GM18508 (cell line): ENCODE measurements around the gene MINDY3.

ENCODE experiments used
- ATAC-seq: cut with Tn5 transposase; IDR thresholded peaks from one replicate; pipeline ENCODE4 v1.9.1; 2021; ENCODE audit warnings: moderate number of reproducible peaks; ENCODE audit not compliant: insufficient read depth, unreplicated experiment

Gene MINDY3

GRCh38 chr10:15742102-15742501 lies 118.2 kb downstream of the MINDY3 start:
- ATAC-seq = no peak

GRCh38 chr10:15741581-15741980 lies 118.7 kb downstream of the MINDY3 start:
- no peak for ATAC-seq

- ATAC-seq = no peak
Observed at GRCh38 chr10:15740261-15740660, 120.0 kb downstream of the MINDY3 start.

- no peak for ATAC-seq
Observed at GRCh38 chr10:15739254-15739970, 120.9 kb downstream of the MINDY3 start.

GRCh38 chr10:15738270-15738925 lies 121.9 kb downstream of the MINDY3 start:
- ATAC-seq = no peak

- ATAC-seq = no peak
Observed at GRCh38 chr10:15737656-15738055, 122.7 kb downstream of the MINDY3 start.

GRCh38 chr10:15735763-15736162 lies 124.5 kb downstream of the MINDY3 start:
- no peak for ATAC-seq

GRCh38 chr10:15730341-15730740 lies 130.0 kb downstream of the MINDY3 start:
- no peak for ATAC-seq

- no peak for ATAC-seq
Observed at GRCh38 chr10:15729890-15730289, 130.4 kb downstream of the MINDY3 start.
